Activated T-cell treated with anti-CD3 and anti-CD28 coated beads, Interleukin-2, amount 50 U/mL, for 24 hours (primary cell): ENCODE data around the gene NMNAT1.
"Not testable (repeated sequence)": the region's sequence is repeated elsewhere in the genome, so short reads cannot be mapped to it uniquely, and the experiment has no call there.

Experiments
- DNase-seq: peaks from one replicate; pipeline ENCODE4 v3.0.0-alpha.2; 2020
- H3K27ac Mint-ChIP-seq: 2 replicates; pipeline ENCODE4 v1.8.0; 2020; ENCODE audit warnings: mild to moderate bottlenecking, mixed read lengths
- H3K27me3 Mint-ChIP-seq: 2 replicates; pipeline ENCODE4 v1.8.0; 2020; ENCODE audit warnings: mixed read lengths
- H3K36me3 Mint-ChIP-seq: 2 replicates; pipeline ENCODE4 v1.8.0; 2020; ENCODE audit warnings: low read depth, mixed read lengths
- H3K4me1 Mint-ChIP-seq: 2 replicates; pipeline ENCODE4 v1.8.0; 2020; ENCODE audit warnings: low read depth, mixed read lengths
- H3K4me3 Mint-ChIP-seq: 2 replicates; pipeline ENCODE4 v1.8.0; 2020; ENCODE audit warnings: mild to moderate bottlenecking, moderate library complexity, mixed read lengths
- H3K9me3 Mint-ChIP-seq: 2 replicates; pipeline ENCODE4 v1.8.0; 2020; ENCODE audit warnings: mixed read lengths

NMNAT1 gene

GRCh38 chr1:9960706-9961562 lies 17.7 kb downstream of the NMNAT1 start:
- Mint-ChIP-seq H3K4me3 (no peak overlapping the region), H3K27ac (peak overlapping the region; percentile 37), H3K36me3 (no peaks in the 10 kb centered on the region), H3K4me1 (no peaks in the 10 kb centered on the region), H3K9me3 (no peaks in the 10 kb centered on the region), H3K27me3 (no peaks in the 10 kb centered on the region)
- no peak for DNase-seq

- DNase-seq = no peak
- no peaks in the 10 kb centered on the region for H3K27me3 Mint-ChIP-seq
- no peak overlapping the region for H3K27ac Mint-ChIP-seq
- H3K4me3 Mint-ChIP-seq = no peak overlapping the region
- no peaks in the 10 kb centered on the region for H3K4me1 Mint-ChIP-seq
- H3K9me3 Mint-ChIP-seq = no peaks in the 10 kb centered on the region
- H3K36me3 Mint-ChIP-seq = peaks cover 22% of the 10 kb centered on the region
Measured at GRCh38 chr1:9984253-9984652, 41.0 kb downstream of the NMNAT1 start.

DNA sequence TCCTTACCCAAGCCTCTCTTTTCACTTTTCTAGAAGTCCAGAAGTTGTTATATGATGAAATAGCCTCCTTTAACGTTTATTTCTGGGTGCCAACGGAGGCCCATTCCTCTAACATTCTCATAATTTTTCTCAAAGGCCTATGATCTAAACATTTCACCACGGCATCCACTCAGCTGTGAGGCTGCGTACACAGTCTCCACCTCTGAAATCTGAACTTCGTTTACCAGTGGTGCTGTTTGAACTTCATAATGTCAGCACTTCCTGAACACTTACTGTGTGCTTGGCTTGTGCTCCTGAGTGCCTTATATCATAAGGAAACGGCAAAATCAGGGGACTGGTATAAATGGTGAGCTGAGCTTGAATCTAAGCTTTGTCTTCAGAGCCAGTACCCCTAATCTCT lies 41.7 kb downstream of the NMNAT1 start:
- Mint-ChIP-seq H3K27me3 (no peaks in the 10 kb centered on the region), H3K9me3 (no peaks in the 10 kb centered on the region), H3K27ac (no peak overlapping the region), H3K4me3 (no peak overlapping the region), H3K36me3 (peaks cover 22% of the 10 kb centered on the region), H3K4me1 (no peaks in the 10 kb centered on the region)
- no peak for DNase-seq

- DNase-seq = no peak
- H3K9me3 Mint-ChIP-seq = no peaks in the 10 kb centered on the region
- H3K27me3 Mint-ChIP-seq = peaks cover 8% of the 10 kb centered on the region
- H3K4me3 Mint-ChIP-seq = no peak overlapping the region
- no peak overlapping the region for H3K27ac Mint-ChIP-seq
- H3K4me1 Mint-ChIP-seq = no peaks in the 10 kb centered on the region
- no peaks in the 10 kb centered on the region for H3K36me3 Mint-ChIP-seq
Measured at GRCh38 chr1:9989773-9990172, 46.5 kb downstream of the NMNAT1 start.

DNA sequence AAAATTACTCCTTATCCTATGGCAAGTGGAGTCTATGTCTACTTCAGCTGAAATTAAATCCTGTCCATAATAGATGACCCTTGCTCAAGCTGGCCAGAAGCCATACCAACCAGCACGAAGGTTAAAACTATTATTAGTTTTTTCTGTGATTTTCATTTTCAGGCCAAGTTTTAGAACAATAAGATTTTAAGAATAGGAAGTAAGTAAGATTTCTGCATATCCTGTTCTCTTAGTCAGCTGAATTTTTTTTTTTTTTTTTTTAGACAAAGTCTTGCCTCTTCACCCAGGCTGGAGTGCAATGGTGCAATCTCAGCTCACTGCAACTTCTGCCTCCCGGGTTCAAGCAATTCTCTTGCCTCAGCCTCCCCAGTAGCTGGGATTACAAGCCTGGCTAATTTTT lies 47.7 kb downstream of the NMNAT1 start:
- H3K27me3 Mint-ChIP-seq = peaks cover 8% of the 10 kb centered on the region
- no peaks in the 10 kb centered on the region for H3K9me3 Mint-ChIP-seq
- H3K27ac Mint-ChIP-seq = no peak overlapping the region
- no peak overlapping the region for H3K4me3 Mint-ChIP-seq
- DNase-seq = no peak
- no peaks in the 10 kb centered on the region for H3K36me3 Mint-ChIP-seq
- no peaks in the 10 kb centered on the region for H3K4me1 Mint-ChIP-seq

DNA sequence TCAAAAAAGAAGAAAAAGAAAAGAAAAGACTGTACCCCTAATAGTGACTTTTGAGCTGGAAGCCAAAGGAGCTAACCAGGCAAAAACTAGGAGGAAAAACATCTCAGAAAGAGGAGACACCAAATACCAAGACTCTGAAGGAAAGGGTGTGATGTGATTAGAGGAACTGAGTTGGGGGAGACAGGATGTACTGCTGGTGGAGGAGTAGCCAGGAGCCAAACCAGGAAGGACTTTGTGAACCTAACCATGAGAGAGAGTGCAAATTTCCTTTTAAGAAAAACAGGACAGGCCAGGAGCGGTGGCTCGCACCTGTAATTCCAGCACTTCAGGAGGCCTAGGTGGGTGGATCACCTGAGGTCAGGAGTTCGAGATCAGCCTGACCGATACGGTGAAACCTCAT lies 49.6 kb downstream of the NMNAT1 start:
- no peak for DNase-seq
- no peak overlapping the region for H3K4me3 Mint-ChIP-seq
- no peak overlapping the region for H3K27ac Mint-ChIP-seq
- H3K27me3 Mint-ChIP-seq = peaks cover 19% of the 10 kb centered on the region
- H3K9me3 Mint-ChIP-seq = no peaks in the 10 kb centered on the region
- H3K4me1 Mint-ChIP-seq = peaks cover 6% of the 10 kb centered on the region
- no peaks in the 10 kb centered on the region for H3K36me3 Mint-ChIP-seq

DNA sequence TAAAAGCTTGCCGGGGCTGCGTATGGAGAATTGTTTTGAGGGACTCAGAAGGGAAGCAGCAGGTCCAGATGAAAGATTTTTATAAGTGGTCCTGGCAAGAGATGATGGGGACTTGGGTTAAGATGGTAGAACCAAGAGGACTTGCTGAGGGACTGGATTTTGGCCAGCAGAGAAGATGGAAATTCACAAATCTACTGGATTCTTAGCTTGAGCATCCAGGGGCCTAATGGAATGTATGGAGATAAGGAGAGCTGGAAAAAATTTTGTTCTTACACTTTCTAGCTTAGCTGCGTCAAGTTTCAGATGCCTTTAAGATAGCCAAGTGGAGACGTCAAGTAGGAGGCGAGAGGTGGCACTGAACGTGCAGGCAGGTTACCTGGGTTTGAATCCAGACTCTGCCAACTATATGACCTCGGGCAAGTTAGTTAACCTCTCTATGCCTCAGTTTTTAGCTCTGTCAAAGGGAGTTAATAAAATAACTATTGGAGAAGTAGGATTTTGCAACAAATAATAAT lies 50.3 kb downstream of the NMNAT1 start:
- no peaks in the 10 kb centered on the region for H3K36me3 Mint-ChIP-seq
- peaks cover 26% of the 10 kb centered on the region for H3K27me3 Mint-ChIP-seq

GRCh38 chr1:9996624-9997582 lies 53.6 kb downstream of the NMNAT1 start, which contains the start of gene RBP7:
Gene RBP7, plus strand, starts transcription at chr1:9997228. Its CDS starts 31 bp downstream, at chr1:9997259.
- peak; percentile 39 for DNase-seq
- H3K27me3 Mint-ChIP-seq = peaks cover 44% of the 10 kb centered on the region
- peaks cover 14% of the 10 kb centered on the region for H3K4me1 Mint-ChIP-seq
- H3K27ac Mint-ChIP-seq = no peak within 1 kb of the TSS
- H3K4me3 Mint-ChIP-seq = peak within 1 kb of the TSS; percentile 66
- peaks cover 7% of the 10 kb centered on the region for H3K9me3 Mint-ChIP-seq
- H3K36me3 Mint-ChIP-seq = no peaks in the 10 kb centered on the region

More for the DNA sequence above, 50.3 kb downstream of the NMNAT1 start:
- no peak overlapping the region for H3K27ac Mint-ChIP-seq
- no peak overlapping the region for H3K4me3 Mint-ChIP-seq
- H3K9me3 Mint-ChIP-seq = peaks cover 2% of the 10 kb centered on the region
- H3K4me1 Mint-ChIP-seq = peaks cover 10% of the 10 kb centered on the region
- no peak for DNase-seq

GRCh38 chr1:10001016-10001665 lies 57.9 kb downstream of the NMNAT1 start:
- Mint-ChIP-seq H3K4me3 (no peak overlapping the region), H3K27ac (no peak overlapping the region)

DNA sequence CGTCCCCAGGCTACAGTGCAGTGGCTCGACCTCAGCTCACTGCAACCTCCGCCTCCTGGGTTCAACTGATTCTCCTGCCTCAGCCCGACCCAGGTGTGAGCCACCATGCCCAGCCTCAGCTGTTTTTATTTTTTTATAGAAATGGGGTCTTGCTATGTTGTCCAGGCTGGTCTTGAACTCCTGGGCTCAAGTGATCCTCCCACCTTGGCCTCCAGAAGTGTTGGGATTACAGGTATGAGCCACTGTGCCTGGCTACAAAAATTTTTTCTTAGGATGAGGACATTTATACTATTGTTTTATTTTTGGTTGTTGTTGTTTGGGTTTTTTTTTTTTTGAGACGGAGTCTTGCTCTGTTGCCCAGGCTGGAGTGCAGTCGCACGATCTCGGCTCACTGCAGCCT lies 62.0 kb downstream of the NMNAT1 start:
- H3K36me3 Mint-ChIP-seq, H3K9me3 Mint-ChIP-seq, DNase-seq, H3K4me1 Mint-ChIP-seq, H3K27ac Mint-ChIP-seq, H3K4me3 Mint-ChIP-seq: not testable (repeated sequence)
- peaks cover 27% of the 10 kb centered on the region for H3K27me3 Mint-ChIP-seq

More at GRCh38 chr1:10001016-10001665, 57.9 kb downstream of the NMNAT1 start:
- no peak for DNase-seq
- H3K4me1 Mint-ChIP-seq = peaks cover 14% of the 10 kb centered on the region
- peaks cover 7% of the 10 kb centered on the region for H3K9me3 Mint-ChIP-seq
- peaks cover 51% of the 10 kb centered on the region for H3K27me3 Mint-ChIP-seq
- no peaks in the 10 kb centered on the region for H3K36me3 Mint-ChIP-seq

GRCh38 chr1:10007169-10007568 lies 63.9 kb downstream of the NMNAT1 start:
- no peak overlapping the region for H3K4me3 Mint-ChIP-seq
- no peaks in the 10 kb centered on the region for H3K9me3 Mint-ChIP-seq
- H3K27ac Mint-ChIP-seq = no peak overlapping the region
- no peak for DNase-seq
- H3K4me1 Mint-ChIP-seq = no peaks in the 10 kb centered on the region
- H3K36me3 Mint-ChIP-seq = no peaks in the 10 kb centered on the region
- H3K27me3 Mint-ChIP-seq = peaks cover 13% of the 10 kb centered on the region

GRCh38 chr1:10014016-10014415 lies 70.7 kb downstream of the NMNAT1 start:
- H3K27ac Mint-ChIP-seq = no peak overlapping the region
- no peaks in the 10 kb centered on the region for H3K4me1 Mint-ChIP-seq
- no peak for DNase-seq
- H3K9me3 Mint-ChIP-seq = no peaks in the 10 kb centered on the region
- peaks cover 5% of the 10 kb centered on the region for H3K27me3 Mint-ChIP-seq
- H3K36me3 Mint-ChIP-seq = no peaks in the 10 kb centered on the region
- H3K4me3 Mint-ChIP-seq = no peak overlapping the region

DNA sequence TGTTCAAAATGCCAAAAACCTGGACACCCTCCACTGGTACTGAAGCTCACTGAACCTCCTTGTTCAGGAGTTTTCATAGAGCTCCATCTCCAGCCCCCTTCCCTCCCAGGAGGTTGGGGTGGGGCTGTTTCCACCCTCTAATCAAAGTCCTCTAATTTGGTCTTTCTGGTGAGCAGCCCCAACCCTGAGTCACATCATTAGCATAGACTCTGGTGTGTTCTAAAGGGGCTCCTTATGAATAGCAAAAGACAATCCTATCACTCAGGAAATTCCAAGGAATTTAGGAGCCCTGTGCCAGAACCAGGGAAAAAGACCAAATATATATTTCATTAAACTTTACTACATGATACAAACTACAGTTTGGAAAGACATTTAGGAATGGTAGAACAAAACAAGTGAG lies 76.3 kb downstream of the NMNAT1 start:
- no peak for DNase-seq
- Mint-ChIP-seq H3K9me3 (no peaks in the 10 kb centered on the region), H3K4me1 (no peaks in the 10 kb centered on the region), H3K27me3 (peaks cover 5% of the 10 kb centered on the region), H3K36me3 (no peaks in the 10 kb centered on the region), H3K4me3 (no peak overlapping the region), H3K27ac (no peak overlapping the region)

- DNase-seq = no peak
- Mint-ChIP-seq H3K4me1 (no peaks in the 10 kb centered on the region), H3K9me3 (no peaks in the 10 kb centered on the region), H3K4me3 (no peak overlapping the region), H3K27ac (no peak overlapping the region), H3K36me3 (no peaks in the 10 kb centered on the region), H3K27me3 (peaks cover 5% of the 10 kb centered on the region)
Measured at GRCh38 chr1:10020086-10020485, 76.8 kb downstream of the NMNAT1 start.
